ENCODE measurements around the gene KCTD12.

The KCTD12 gene

GRCh38 chr13:76860706-76861105 lies 25.5 kb downstream of the KCTD12 start:
- H3K4me3 Mint-ChIP-seq: no peak overlapping the region

DNA sequence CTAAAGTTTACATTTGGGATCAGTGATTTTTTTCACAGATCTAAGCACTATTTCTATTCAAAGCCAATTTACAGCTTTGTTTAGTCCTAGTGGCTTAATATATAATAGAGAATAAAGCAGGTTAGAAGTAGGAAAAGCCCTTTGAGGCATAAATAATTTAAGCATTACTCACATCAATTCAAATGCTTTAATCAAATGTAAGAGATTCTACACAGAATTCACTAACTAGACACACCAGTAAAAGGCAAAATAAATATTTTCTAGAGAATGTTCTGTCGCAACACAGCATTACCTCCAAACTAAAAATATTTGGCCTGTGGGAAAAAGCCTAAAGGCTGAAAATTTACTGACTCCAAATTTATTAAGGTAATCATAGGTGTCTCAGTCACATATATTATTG lies 31.3 kb downstream of the KCTD12 start:
- no peaks in the 10 kb centered on the region for H3K27me3 Mint-ChIP-seq
- peaks cover 4% of the 10 kb centered on the region for H3K36me3 Mint-ChIP-seq
- ATAC-seq (ENCODE audit: low read depth) (no peak), DNase-seq (ENCODE audit: low spot score in 2 of 2) (no peak)
- H3K4me1 Mint-ChIP-seq: peaks cover 2% of the 10 kb centered on the region
- H3K9me3 Mint-ChIP-seq: peaks cover 5% of the 10 kb centered on the region
- no peak overlapping the region for H3K4me3 Mint-ChIP-seq
- no peak overlapping the region for H3K27ac Mint-ChIP-seq

More at GRCh38 chr13:76860706-76861105, 25.5 kb downstream of the KCTD12 start:
- Mint-ChIP-seq H3K9me3 (peaks cover 6% of the 10 kb centered on the region), H3K4me1 (peaks cover 2% of the 10 kb centered on the region), H3K36me3 (peaks cover 4% of the 10 kb centered on the region), H3K27ac (no peak overlapping the region), H3K27me3 (peaks cover 6% of the 10 kb centered on the region)
- ATAC-seq (ENCODE audit: low read depth) (no peak), DNase-seq (ENCODE audit: low spot score in 2 of 2) (no peak)

GRCh38 chr13:76853921-76854608 lies 32.1 kb downstream of the KCTD12 start:
- Mint-ChIP-seq H3K9me3 (peaks cover 3% of the 10 kb centered on the region), H3K27ac (no peak overlapping the region), H3K4me3 (no peak overlapping the region), H3K27me3 (peaks cover 2% of the 10 kb centered on the region), H3K36me3 (peaks cover 4% of the 10 kb centered on the region), H3K4me1 (peaks cover 2% of the 10 kb centered on the region)
- no peak for DNase-seq (ENCODE audit: low spot score in 2 of 2)
- ATAC-seq (ENCODE audit: low read depth): no peak

GRCh38 chr13:76853481-76853880 lies 32.7 kb downstream of the KCTD12 start:
- ATAC-seq (ENCODE audit: low read depth) (no peak), DNase-seq (ENCODE audit: low spot score in 2 of 2) (no peak)
- H3K9me3 Mint-ChIP-seq: peaks cover 3% of the 10 kb centered on the region
- H3K27me3 Mint-ChIP-seq: peaks cover 2% of the 10 kb centered on the region
- H3K4me1 Mint-ChIP-seq: peaks cover 2% of the 10 kb centered on the region
- no peak overlapping the region for H3K27ac Mint-ChIP-seq
- H3K4me3 Mint-ChIP-seq: no peak overlapping the region
- peaks cover 4% of the 10 kb centered on the region for H3K36me3 Mint-ChIP-seq

GRCh38 chr13:76852986-76853385 lies 33.2 kb downstream of the KCTD12 start:
- Mint-ChIP-seq H3K27me3 (peaks cover 2% of the 10 kb centered on the region), H3K9me3 (peaks cover 3% of the 10 kb centered on the region), H3K4me1 (peaks cover 2% of the 10 kb centered on the region), H3K4me3 (no peak overlapping the region), H3K36me3 (peaks cover 4% of the 10 kb centered on the region), H3K27ac (no peak overlapping the region)
- DNase-seq (ENCODE audit: low spot score in 2 of 2) (no peak), ATAC-seq (ENCODE audit: low read depth) (no peak)

DNA sequence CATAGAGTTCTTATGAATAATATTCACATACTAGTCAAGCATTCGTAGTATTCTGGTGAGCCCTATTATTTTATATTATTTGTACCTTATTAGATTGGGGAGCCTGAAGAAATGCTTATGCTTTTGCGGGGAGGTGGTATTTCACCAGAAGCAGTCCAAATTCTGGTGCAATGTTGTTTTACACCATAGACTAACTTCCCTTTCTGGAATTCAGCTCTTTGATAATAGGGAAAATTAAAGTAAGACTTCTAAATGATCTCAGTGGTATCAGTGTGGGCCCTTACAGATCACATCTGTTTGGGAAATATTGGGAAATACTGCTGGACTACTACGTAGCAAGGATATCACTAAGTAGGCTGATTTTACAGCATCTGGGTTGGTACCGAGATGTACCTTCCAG lies 34.2 kb downstream of the KCTD12 start:
- ATAC-seq (ENCODE audit: low read depth): no peak

DNA sequence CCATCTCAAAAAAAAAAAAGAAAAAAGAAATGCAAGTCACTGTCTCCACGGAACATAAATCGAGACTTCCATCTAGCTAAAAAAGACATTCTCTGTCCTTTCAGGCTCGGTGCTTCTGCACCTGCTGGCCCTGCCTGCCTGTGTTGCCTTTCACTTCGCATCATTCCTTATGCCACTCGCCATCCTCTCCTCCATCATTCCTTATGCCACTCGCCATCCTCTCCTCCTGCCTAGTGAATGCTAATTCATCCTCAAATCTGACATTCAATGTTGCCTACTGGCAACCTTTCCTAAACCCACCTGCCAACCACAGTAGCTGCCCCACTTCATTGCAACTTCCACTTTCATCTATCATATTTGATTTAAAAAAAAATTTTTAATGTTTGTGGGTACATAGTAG lies 36.7 kb downstream of the KCTD12 start:
- no peak for DNase-seq (ENCODE audit: low spot score in 2 of 2)
- ATAC-seq (ENCODE audit: low read depth): no peak
- Mint-ChIP-seq H3K36me3 (no peaks in the 10 kb centered on the region), H3K27me3 (peaks cover 2% of the 10 kb centered on the region), H3K9me3 (no peaks in the 10 kb centered on the region), H3K4me3 (no peak overlapping the region), H3K27ac (no peak overlapping the region), H3K4me1 (no peaks in the 10 kb centered on the region)

More for the DNA sequence above, 34.2 kb downstream of the KCTD12 start:
- peaks cover 2% of the 10 kb centered on the region for H3K36me3 Mint-ChIP-seq
- peaks cover 2% of the 10 kb centered on the region for H3K27me3 Mint-ChIP-seq
- peaks cover 2% of the 10 kb centered on the region for H3K4me1 Mint-ChIP-seq
- H3K4me3 Mint-ChIP-seq: no peak overlapping the region
- peaks cover 3% of the 10 kb centered on the region for H3K9me3 Mint-ChIP-seq
- no peak for DNase-seq (ENCODE audit: low spot score in 2 of 2)
- H3K27ac Mint-ChIP-seq: no peak overlapping the region

DNA sequence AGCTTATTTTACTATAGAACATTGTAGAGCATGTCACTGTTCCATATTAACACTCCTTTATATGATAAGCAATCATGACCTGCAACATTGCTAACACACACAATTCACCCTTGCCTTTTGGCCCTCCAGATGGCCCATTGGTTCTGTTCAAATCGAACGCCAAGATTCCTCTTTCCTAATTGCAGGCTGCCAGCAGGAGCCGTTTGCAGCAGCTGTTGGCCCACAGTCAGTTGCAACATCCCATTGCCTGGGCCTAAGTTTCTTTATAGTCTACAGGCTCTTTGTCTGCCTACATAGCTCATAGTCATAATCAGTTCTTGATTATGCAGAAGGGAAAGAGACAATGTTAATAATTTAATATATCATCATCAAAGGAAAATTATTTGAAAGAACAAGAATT lies 37.6 kb downstream of the KCTD12 start:
- Mint-ChIP-seq H3K27ac (no peak overlapping the region), H3K4me3 (no peak overlapping the region), H3K36me3 (no peaks in the 10 kb centered on the region), H3K4me1 (no peaks in the 10 kb centered on the region), H3K27me3 (peaks cover 2% of the 10 kb centered on the region), H3K9me3 (no peaks in the 10 kb centered on the region)
- no peak for ATAC-seq (ENCODE audit: low read depth)
- DNase-seq (ENCODE audit: low spot score in 2 of 2): no peak

GRCh38 chr13:76846363-76846762 lies 39.8 kb downstream of the KCTD12 start:
- Mint-ChIP-seq H3K4me1 (no peaks in the 10 kb centered on the region), H3K36me3 (no peaks in the 10 kb centered on the region), H3K27ac (no peak overlapping the region), H3K9me3 (no peaks in the 10 kb centered on the region), H3K4me3 (no peak overlapping the region), H3K27me3 (peaks cover 5% of the 10 kb centered on the region)
- ATAC-seq (ENCODE audit: low read depth) (no peak), DNase-seq (ENCODE audit: low spot score in 2 of 2) (no peak)

DNA sequence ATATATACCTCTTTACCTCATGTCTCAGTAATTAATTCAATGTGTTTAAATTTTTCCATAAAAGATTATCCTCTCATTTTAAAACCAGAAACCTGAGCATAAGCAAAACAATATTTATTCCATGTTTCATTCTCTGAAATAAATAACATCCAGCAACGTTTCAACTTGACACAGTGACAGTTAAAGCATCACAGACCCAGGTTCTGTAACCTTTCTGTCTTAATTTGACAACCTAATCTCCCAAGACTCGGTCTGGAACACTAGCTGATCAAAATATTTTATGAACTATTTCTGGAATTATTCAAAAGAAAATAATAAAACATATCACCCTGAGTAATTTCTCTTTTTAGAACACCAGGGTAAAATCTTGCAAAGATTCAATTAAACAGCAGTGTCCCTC lies 40.3 kb downstream of the KCTD12 start:
- DNase-seq (ENCODE audit: low spot score in 2 of 2): no peak
- H3K27ac Mint-ChIP-seq: no peak overlapping the region
- peaks cover 5% of the 10 kb centered on the region for H3K27me3 Mint-ChIP-seq
- no peak overlapping the region for H3K4me3 Mint-ChIP-seq
- H3K36me3 Mint-ChIP-seq: no peaks in the 10 kb centered on the region
- no peaks in the 10 kb centered on the region for H3K9me3 Mint-ChIP-seq
- no peak for ATAC-seq (ENCODE audit: low read depth)
- no peaks in the 10 kb centered on the region for H3K4me1 Mint-ChIP-seq

DNA sequence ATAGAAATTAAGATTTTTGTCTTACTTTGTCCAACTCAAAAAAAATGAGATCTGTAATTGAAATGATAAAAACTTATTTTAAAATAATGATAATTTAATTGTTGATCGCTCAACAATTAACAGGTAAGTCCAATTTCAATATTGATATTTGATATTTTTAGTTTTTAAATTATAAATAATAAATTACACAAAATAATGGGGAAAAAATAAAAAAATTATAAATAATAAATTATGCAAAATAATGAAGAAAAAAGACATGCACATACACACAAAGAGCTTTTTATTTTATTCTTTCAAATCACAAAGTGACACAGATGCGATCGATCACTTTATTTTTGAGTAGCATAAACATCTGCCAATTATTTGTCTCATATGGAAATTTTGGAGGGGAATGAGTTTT lies 40.8 kb downstream of the KCTD12 start:
- H3K36me3 Mint-ChIP-seq: no peaks in the 10 kb centered on the region

DNA sequence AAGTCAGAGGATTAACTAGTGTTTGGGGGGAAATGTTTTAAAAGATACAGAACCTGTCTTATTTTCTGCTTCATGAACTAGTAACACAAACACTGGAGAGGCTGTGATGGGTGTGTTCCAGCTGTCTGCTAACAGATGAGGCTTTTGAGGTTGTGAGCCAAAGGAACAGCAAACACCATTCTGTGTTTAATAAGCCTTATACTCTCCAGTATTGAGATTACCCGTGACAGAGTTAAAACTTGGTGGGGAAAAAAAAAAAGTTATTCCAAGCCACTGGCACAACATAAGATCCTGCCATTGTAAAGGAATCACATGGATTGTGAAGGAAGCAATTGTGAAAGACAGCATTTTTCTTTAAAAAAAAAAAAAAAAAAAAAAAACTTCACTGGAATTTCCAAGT lies 48.4 kb downstream of the KCTD12 start:
- Mint-ChIP-seq H3K27ac (no peak overlapping the region), H3K9me3 (no peaks in the 10 kb centered on the region), H3K4me1 (no peaks in the 10 kb centered on the region), H3K36me3 (no peaks in the 10 kb centered on the region), H3K4me3 (no peak overlapping the region), H3K27me3 (peaks cover 6% of the 10 kb centered on the region)
- DNase-seq (ENCODE audit: low spot score in 2 of 2): no peak
- ATAC-seq (ENCODE audit: low read depth): no peak

More for the DNA sequence above, 40.8 kb downstream of the KCTD12 start:
- Mint-ChIP-seq H3K27me3 (peaks cover 5% of the 10 kb centered on the region), H3K27ac (no peak overlapping the region), H3K4me1 (no peaks in the 10 kb centered on the region), H3K4me3 (no peak overlapping the region), H3K9me3 (no peaks in the 10 kb centered on the region)
- ATAC-seq (ENCODE audit: low read depth) (no peak), DNase-seq (ENCODE audit: low spot score in 2 of 2) (no peak)

DNA sequence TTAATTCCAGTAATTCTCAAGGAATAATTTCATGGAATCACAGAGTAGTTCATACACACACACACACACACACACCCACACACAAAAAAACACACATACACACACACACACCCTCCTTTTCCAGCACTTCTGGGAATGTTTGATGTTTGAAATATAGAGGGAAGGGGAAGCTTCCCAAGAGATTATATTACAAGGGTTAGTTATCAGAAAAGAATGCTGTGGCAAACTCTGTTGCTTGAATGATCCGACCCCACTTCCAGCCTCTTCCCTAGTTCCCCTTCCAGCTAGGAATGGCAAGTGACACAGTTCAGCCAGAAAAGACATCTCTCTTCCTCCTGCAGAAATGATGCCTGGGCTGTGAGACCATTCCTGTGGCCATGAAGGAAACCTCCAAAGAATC lies 49.9 kb downstream of the KCTD12 start:
- H3K27me3 Mint-ChIP-seq: peaks cover 6% of the 10 kb centered on the region
- H3K36me3 Mint-ChIP-seq: no peaks in the 10 kb centered on the region
- no peak overlapping the region for H3K4me3 Mint-ChIP-seq
- ATAC-seq (ENCODE audit: low read depth): no peak
- no peak for DNase-seq (ENCODE audit: low spot score in 2 of 2)
- H3K9me3 Mint-ChIP-seq: no peaks in the 10 kb centered on the region
- no peak overlapping the region for H3K27ac Mint-ChIP-seq
- H3K4me1 Mint-ChIP-seq: no peaks in the 10 kb centered on the region

GRCh38 chr13:76833441-76833954 lies 52.7 kb downstream of the KCTD12 start:
- H3K4me3 Mint-ChIP-seq: no peak overlapping the region
- no peak for DNase-seq (ENCODE audit: low spot score in 2 of 2)
- H3K36me3 Mint-ChIP-seq: no peaks in the 10 kb centered on the region
- no peak for ATAC-seq (ENCODE audit: low read depth)
- no peaks in the 10 kb centered on the region for H3K4me1 Mint-ChIP-seq
- H3K9me3 Mint-ChIP-seq: no peaks in the 10 kb centered on the region
- H3K27ac Mint-ChIP-seq: no peak overlapping the region
- peaks cover 5% of the 10 kb centered on the region for H3K27me3 Mint-ChIP-seq
